H1 (cell line): ENCODE measurements around the gene RUNX1. TPM values are rescaled to one million over a fixed set of nuclear protein-coding genes. Genes with fewer than 3 reads are reported as not detected.

ENCODE experiments used
- ASH2L ChIP-seq: fragments of 200-600, 300-600 bp; sonication (generic); IDR thresholded peaks from one replicate; pipeline ENCODE4 v1.7.1; 2017; ENCODE audit warnings: low read length
- CHD1 ChIP-seq: IDR thresholded peaks from 2 replicates; pipeline ENCODE4 v1.6.1; 2012; ENCODE audit warnings: low read depth, low read length, improper control_type of control experiment
- MAFK ChIP-seq: IDR thresholded peaks from 2 replicates; pipeline ENCODE4 v1.6.1; 2012; ENCODE audit warnings: low read depth, mild to moderate bottlenecking, improper control_type of control experiment, low read length
- NANOG ChIP-seq: IDR thresholded peaks from 2 replicates; pipeline ENCODE4 v1.6.1; 2011; ENCODE audit warnings: low read length, low read depth, mild to moderate bottlenecking, inconsistent platforms; ENCODE audit not compliant: insufficient read depth, poor library complexity, severe bottlenecking
- SIN3A ChIP-seq, 2 experiments: IDR thresholded peaks in 1 of 2; conservative IDR thresholded peaks in 1 of 2; 2 replicates each; pipeline ENCODE4 v1.6.1; 2011 to 2012; ENCODE audit warnings: low read length in 2 of 2, improper control_type of control experiment in 1 of 2, low read depth in 1 of 2, mild to moderate bottlenecking in 1 of 2
- SIRT6 ChIP-seq: IDR thresholded peaks from one replicate; pipeline ENCODE4 v1.7.1; 2012; ENCODE audit warnings: low read length, inconsistent platforms
- YY1 ChIP-seq: IDR thresholded peaks from 2 replicates; pipeline ENCODE4 v1.6.1; 2011; ENCODE audit warnings: low read depth, mild to moderate bottlenecking, low read length
- polyA plus RNA-seq, 7 experiments: library from polyadenylated mRNA; depleted of rRNA in 3 of 7; stranded (reverse) in 5 of 7; unstranded in 2 of 7; fragments of >200 nt in 5 of 7; fragments of 200-250 nt in 2 of 7; gene quantifications; 1 replicate in 5 of 7; 2 replicates in 1 of 7; 4 replicates in 1 of 7; pipeline versions ENCODE4 v1.2.1 to v1.2.3, GENCODE V29; 2011 to 2013; ENCODE audit warnings: missing spikeins in 2 of 7, mixed read lengths in 2 of 7
- total RNA-seq: library from RNA; stranded (reverse); fragmentation: NEBNext Ultra II Directional; extraction: Animal tissue kit (Norgen Biotek cat#: 25700); gene quantifications from 2 replicates; pipeline ENCODE4 v1.2.1, GENCODE V29; 2021

RUNX1 gene
- total and polyA plus RNA-seq, 2 of the 8 experiments (the other 6 are each of a cell fraction or from before 2014, with no cell fraction given), result 0.20 to 0.60 TPM

DNA sequence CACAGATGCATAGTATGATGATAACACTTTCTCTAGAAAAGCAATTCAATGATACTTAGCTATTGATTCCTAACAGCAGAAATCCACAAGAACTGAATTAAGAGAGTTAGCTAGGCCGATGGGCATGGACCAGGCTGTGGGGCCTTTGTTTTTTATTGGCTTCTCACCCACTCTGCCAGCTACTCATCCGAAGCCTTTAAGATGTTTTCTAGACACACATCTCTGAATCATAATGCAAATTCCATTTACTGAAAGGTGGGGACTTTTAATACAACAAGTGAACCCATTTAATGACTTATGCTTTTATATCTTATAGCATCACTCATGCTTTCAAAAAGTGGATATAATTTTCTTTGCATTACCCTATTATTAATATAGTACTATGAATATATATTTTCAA, 170.2 kb downstream of the RUNX1 start (continued):
- TF ChIP-seq CHD1 (no peak), YY1 (no peak), MAFK (no peak), ASH2L (no peak), SIN3A (conservative IDR thresholded peaks at IDR 0.05 in 1 of 2, IDR thresholded peaks at IDR 0.05 in 1 of 2; ENCODE audit: low read depth in 1 of 2, low read length in 2 of 2) (no peak), SIRT6 (no peak), NANOG (no peak)
